Activated CD8-positive, alpha-beta memory T cell treated with anti-CD3 and anti-CD28 coated beads for 48 hours (primary cell): Measurements from ENCODE around the gene CERS6.
"Not testable (repeated sequence)": the region's sequence is repeated elsewhere in the genome, so short reads cannot be mapped to it uniquely, and the experiment has no call there.

Experiments used
- DNase-seq, 3 experiments: peaks; one replicate each; pipeline ENCODE4 v3.0.0-alpha.2; 2020; ENCODE audit warnings: low read depth in 2 of 3, low spot score in 2 of 3

Gene CERS6, protein sequence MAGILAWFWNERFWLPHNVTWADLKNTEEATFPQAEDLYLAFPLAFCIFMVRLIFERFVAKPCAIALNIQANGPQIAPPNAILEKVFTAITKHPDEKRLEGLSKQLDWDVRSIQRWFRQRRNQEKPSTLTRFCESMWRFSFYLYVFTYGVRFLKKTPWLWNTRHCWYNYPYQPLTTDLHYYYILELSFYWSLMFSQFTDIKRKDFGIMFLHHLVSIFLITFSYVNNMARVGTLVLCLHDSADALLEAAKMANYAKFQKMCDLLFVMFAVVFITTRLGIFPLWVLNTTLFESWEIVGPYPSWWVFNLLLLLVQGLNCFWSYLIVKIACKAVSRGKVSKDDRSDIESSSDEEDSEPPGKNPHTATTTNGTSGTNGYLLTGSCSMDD

DNA sequence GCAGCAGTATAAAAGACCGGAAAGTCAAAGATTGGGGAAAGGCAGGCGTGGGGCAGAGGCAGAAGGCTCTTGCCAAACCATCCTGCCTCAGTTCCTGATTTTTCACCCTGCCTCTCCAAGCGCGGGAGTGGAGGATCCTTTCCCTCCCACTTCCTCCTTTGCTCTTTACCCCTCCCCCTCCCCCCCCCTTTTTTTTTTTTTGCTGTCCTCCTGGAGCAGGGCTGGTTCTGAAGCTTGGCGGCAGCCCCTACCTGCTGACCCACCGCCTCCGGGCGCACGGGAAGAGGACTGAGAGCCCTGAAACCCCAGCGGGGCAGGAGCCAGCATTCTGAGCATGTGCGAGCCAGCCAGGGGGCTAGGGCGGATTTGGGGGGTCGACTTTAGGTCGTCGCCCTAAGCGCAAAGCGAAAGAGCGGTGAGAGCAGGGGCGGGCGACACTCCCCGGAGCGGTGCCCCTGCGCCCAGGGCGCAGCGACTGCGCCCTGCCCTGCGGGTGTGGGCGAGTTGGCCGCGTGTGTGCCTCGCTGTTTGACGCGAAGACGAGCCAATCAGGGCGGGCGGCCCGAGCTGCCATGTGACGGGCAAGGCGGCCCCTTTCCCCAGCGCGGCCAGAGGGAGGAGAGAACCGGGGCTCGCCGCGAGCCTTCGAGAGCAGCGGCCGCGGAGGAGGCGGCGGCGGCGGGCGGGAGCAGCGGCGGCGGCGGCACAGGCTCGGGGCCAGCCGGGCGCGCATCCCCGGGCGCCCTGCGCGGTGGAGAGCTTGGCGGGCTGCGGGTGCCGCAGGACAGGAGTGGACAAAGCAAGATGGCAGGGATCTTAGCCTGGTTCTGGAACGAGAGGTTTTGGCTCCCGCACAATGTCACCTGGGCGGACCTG is at the start of gene CERS6:
Gene CERS6, plus strand, starts transcription at position 628 of the 876 bp plus-strand sequence. Its CDS starts 177 bp downstream, at position 805.
- peak; percentile 71 to 78 (median 75) for DNase-seq

DNA sequence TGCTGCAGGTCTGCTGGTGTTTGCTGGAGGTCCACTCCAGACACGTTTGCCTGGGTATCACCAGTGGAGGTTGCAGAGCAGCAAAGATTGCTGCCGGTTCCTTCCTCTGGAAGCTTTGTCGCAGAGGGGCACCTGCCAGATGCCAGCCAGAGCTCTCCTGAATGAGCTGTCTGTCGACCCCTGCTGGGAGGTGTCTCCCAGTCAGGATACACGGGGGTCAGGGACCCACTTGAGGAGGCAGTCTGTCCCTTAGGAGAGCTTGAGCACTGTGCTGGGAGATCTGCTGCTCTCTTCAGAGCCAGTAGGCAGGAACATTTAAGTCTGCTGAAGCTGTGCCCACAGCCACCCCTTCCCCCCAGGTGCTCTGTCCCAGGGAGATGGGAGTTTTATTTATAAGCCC is 43.8 kb upstream of the CERS6 start:
- not testable (repeated sequence) for DNase-seq

DNA sequence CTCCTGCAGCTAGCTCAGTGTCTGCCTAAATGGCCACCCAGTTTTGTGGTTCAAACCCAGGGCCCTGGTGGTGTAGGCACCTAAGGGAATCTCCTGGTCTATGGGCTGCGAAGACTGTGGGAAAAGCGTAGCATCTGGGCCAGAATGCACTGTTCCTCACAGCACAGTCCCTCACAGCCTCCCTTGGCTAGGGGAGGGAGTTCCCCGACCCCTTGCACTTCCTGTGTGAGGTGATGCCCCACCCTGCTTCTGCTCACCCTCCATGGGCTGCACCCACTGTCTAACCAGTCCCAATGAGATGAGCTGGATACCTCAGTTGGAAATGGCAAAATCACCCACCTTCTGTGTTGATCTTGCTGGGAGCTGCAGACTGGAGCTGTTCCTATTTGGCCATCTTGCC is 43.0 kb upstream of the CERS6 start:
- not testable (repeated sequence) for DNase-seq

DNA sequence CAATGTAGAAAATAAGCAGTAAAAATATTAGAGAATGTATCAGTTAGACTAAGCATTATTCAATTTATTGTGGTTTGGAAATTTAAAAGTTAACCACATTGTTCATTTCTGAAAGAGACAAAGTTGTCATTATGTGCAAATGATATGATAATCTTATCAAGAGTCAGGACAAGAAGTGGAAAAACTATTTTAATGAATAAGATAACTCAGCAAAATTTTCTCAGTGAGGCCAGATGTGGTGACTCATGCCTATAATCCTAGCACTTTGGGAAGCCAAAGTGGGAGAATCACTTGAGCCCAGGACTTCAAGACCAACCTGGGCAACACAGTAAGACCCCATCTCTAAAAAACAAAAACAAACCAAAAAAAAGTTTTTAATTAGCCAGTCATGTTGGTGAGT is 39.5 kb upstream of the CERS6 start:
- DNase-seq = no peak

DNA sequence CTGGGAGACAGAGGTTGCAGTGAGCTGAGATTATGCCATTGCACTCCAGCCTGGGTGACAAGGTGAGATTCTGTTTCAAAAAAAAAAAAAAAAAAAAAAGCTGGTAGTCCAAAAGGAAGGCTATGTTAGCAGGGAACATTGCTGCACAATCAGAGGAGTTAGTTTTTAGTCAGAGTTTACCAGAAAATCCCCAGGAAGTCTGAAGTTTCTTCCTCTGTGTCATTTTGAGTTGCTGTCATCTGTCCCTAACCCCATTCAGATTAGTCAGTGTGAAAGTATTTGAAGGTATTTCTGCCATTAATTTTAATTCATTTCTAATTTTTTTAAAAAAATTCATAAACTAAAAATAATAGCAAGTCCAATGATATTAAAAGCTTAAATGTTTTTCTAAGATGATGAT is 33.5 kb upstream of the CERS6 start:
- no peak for DNase-seq

DNA sequence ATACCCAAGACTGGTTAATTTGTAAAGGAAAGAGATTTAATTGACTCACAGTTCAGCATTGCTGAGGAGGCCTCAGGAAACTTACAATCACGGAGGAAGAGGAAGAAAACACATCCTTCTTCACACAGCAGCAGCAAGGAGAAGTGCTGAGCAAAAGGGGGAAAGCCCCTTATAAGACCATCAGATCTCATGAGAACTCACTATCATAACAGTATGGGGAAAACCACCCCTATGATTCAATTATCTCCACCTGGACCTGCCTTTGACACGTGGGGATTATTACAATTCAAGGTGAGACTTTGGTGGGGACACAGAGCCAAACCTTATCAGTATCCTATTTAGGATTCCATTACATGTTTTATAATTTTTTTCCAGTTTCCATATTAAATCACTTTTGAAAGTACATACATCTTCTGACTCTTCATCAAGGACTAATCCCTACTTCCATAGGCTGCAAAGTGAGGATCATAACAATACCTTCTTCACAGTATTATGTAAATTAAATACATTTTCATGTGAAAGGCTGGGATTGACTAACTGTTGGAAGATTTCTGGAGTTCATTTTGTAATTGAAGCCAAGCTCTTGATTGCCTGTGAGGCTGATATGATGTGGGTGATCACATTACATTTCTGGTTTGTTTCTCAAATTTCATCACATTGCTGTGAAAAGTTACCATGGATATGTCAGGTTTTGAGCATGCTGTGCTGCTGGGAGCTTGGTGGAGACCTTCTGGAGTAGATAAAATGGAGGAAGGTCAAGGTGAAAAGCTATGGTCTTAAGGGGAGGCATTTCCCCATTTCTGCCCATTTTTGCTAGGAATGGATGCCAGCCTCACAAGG is 31.7 kb upstream of the CERS6 start:
- no peak for DNase-seq

DNA sequence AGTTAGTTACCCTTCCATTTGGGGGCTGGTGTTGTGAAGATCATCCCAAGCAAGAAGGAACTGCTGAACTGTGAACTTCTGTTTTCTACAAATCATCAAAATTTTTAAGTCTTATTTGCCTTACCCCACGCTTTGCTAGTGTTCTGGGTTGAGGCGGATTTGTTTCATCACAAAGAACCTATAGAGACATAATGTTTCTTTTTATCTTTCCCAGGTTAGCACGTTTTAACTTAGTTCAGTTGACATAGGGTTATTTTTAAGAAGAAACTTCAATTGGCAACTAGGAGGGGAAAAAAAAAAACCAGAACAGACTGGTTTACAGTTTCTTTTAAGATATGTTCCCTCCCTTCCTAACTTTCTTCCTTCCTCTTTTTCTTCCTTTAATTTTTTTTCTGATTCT is 31.1 kb upstream of the CERS6 start:
- no peak for DNase-seq

DNA sequence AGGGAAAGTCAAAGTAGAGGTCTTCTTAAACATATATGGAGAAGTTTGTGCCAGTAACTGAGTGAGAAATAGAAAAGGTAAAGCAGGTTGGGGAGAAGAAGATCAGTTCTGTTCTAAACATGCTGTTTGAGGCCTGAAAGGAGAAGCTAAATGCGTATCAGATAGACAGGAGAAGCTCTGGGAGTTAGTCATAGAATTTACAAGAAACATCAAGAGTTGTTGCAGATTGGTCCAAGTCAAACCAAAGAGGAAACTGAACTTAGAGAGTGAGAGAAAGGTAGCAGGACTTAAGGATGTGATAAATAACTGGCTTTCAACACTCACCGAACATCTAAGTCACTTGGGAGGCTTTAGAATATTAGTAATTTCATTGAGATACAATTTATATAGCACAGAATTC is 29.2 kb upstream of the CERS6 start:
- DNase-seq = no peak

DNA sequence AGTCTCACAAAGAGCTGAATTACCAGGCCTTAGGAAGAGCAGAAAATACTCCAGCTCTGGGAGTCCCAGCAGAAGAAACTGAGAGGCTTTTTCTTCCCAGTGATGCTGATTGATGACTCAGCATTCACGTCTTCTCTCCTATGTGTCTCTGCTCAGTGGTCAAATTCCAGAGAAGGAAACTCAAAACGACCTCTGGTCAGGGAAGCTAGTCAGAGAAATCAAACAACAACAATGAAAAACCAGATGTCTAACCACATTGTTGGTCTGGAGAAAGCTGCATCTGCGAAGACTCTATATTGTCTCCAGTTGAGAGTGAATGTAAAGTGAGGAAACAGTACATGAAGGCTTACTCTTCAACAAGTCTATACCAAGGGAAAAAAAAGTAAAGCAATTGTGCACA is 28.6 kb upstream of the CERS6 start:
- DNase-seq = no peak

DNA sequence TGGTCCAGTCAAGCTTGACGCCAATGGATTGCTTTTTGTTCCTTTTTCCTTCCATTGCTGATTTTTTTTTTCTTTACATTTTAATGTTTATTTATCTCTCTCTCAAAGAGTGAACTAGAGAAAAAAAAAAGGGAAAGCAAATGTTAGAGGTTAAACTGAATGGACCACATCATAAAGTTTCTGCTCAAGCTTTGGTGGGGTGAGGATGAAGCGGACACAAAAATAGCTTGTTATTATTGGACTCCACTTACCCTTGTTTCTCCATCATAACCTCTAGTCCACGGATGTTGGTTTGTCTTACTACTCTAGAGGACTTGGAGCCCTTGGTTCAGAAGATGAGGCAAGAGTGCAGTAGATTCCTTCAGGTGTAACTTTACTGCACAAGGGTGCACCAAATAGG is 27.6 kb upstream of the CERS6 start:
- DNase-seq = no peak

DNA sequence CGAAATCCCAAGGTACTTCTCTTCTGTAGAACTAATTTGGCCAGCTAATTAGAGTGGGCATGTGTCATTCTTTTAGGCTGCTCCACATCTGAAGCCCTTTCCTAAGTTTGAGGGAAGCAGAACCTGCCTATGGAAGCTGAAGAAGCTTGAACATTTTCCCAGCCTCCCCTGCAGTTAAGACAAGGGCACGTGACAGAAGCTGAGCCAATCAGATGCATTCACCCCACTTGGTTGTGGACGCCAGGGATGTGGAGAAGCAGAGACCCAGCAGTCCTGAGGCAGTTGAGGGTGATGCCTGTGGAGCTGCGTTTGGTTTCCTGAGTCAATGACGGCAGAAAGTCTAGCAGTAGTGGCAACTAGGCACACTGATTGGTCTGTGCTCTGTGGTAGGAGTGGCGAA is 26.1 kb upstream of the CERS6 start:
- DNase-seq = no peak

DNA sequence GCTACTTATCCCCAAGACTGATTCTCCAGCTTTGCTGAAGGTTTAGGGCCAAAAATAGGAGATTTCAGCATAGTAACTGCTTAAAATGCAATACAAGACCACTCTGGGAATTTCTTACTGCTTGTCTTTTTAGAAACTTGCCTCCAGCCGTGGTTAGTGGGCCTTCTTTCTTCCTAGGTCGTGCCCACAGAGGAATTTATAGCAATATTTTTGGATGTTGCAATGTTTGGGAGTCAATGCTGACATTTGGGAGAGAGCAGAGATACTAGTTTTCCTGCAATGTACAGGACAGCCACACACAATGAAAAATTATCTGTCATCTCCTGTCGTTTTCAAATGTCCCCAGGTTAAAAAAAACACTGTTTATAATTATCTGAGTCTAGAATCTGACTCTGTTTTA is 25.6 kb upstream of the CERS6 start:
- no peak for DNase-seq

DNA sequence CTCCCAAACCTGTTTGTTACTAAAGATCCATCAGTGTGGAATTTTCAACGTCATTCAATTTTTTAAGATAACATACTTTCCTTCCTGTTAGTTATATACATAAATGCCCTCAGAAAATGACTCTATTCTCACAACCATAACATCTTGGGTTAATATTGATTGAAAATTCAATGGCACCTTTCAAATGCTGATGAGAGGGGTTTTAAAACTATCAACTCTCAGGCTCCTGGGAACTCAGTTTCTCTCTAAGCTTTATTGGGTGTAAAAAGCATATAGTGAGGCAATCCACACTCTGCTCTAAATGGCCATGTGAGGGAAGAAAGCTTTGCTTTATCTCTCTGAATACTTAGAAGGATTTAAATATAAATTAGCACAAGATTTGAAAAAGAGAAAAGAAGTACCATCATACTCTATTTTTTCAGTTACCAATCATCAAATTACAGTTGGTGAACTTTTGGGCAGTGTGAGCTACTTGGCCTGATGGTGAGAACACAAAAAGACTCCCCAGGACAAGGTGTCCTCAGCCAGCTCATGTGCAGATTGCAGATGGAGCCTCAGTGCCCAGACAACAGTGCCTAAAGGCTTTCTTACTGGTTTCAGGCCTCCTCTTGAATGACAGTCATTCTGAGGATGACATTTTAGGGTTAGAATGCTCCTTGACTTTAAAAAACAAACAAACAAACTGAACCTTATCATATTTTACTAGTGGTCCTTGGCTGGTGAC is 24.6 kb upstream of the CERS6 start:
- no peak for DNase-seq

DNA sequence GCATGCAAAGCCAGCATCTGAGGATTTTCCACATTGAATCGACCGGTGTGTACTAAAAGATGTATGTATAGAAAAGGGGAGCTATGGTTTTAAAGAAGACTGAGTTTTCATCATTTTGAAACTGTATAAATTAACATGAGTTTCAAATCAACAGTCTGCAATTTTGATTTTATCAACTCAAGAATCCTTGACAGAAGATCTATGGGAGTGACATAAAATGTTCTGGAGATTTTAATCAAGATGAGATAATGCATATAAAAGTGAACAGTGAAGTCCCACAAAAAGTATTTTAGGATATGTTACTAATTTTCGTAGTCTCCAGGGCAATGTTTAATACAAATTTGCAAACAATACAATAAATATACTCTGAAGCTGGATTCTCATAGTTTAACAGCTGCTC is 24.0 kb upstream of the CERS6 start:
- no peak for DNase-seq

DNA sequence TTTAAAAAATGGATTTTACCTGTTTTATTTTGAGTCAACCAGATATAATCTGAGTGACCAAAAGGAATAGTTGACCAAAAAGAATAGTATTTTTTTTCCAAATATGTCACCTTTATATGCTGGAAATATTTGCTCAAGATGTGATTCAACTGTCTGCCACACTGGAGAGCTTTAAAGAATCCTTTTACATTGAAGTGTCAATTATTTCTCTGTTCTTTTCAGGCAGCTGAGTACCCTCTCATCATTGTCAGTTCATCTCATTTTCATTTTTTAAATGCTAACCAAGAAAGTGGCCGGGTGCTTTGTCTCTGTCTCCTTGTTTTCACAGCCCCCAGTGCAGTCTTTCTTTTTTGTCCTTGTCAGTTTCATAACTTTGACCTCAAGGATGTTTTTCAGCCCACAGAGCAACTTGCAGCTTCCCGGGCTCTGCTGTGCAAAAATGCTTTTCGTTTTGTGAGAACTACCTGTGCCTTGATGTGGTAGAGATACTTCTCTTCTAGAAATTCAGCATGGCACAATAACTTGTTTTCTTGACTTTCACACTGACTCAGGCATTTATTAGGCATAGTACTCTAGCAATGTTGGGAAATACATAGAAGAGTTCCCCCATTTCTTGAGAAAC is 23.4 kb upstream of the CERS6 start:
- no peak for DNase-seq

DNA sequence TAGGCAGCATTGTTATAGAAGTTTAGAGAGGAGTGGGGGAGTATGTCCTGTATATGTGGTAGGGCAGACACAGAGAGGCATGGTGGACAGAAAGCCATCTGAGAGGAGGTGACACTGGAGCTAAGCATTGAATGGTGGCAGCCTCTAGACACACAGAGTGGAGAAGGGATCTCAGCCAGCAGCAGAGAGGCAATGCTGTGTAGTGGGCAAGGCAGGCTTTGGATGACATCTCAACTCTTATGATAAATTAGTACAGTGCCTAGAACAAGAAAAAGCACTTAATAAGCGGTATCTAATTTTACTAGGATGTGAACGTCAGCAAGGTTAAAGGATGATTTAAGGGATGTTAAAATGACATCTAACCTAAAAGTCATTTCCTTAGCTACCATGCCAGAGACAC is 22.5 kb upstream of the CERS6 start:
- DNase-seq = no peak

DNA sequence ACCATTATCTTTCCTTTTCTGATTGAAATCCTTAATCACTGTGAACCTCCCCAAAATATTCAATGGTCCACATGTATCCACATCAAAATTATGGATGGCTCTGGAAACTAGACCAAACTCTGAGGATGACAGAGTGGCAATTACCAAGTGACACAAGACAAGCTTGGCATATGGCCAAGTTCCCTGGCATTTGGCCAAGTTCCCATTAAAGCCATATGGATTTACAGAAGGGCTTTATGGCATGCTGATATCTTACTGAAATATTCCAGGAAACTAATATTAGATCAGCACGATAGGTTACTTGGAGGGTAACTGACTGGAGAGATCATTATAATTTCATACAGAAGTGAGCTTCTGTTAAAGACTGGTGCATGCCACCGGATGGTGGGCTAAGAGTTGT is 21.9 kb upstream of the CERS6 start:
- no peak for DNase-seq

DNA sequence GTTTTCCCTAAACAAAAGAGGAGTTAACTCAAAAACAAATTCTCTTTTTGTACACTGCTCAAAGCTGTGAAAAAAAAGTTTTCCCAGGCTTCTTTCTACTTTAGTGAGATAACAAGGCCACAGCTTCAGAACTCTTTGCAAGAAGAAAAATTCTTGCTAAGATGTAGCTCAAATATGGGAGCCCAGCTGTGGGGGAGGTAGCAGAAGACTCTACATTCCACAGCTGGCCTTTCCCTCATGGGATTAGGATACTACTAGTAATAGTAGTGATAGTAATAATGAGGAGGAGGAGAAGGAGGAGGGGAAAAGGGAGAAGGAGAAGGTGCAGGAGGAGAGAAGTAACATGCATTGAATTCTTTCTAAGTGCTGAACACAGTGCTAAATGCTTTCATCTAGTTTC is 19.2 kb upstream of the CERS6 start:
- no peak for DNase-seq

DNA sequence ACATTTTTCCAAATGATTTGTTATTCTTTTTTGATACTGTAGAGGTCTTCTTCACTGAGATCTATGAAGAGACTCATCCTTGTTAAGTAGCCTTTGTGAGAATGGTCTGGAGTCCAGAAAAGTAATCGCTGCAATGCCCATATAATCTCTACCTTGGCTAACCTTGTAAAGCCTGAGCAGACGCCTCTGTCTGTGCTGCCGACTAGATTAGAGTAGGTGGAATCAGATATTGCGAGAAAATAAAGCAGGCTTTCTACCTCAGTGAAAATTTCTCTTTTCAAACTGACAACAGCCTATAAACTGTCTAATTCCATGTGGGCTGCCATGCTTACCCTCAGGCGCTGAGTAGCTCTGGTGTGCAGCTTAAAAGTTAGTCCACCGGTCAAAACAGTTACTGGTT is 17.5 kb upstream of the CERS6 start:
- no peak for DNase-seq

DNA sequence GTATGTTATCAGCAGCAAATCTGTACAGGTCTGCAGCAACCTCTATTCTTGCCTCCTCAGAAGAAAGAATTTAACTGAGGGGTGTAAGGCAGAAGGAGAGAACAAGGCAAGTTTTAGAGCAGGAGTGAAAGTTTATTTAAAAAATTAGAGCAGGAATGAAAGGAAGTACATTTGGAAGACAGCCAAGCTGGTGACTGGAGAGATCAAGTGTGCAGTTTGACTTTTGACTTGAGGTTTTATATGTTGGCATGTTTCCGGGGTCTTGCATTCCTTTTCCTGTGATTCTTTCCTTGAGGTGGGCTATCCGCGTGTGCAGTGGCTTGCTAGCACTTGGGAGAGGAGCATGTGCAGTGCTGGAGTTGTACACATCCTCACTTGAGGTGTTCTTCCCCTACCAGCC is 16.5 kb upstream of the CERS6 start:
- no peak for DNase-seq
